Epithelial cell of proximal tubule (primary cell): ENCODE measurements around the gene BCDIN3D. TPM values are rescaled to one million over a fixed set of nuclear protein-coding genes. Genes with fewer than 3 reads are reported as not detected.

Source experiments
- DNase-seq: peaks from one replicate; pipeline ENCODE4 v3.0.0-alpha.2; 2011; ENCODE audit warnings: low read depth
- H3K4me3 ChIP-seq: 2 replicates; pipeline ENCODE4 v1.5.1; 2011; ENCODE audit warnings: low read depth, mild to moderate bottlenecking, low read length
- CTCF ChIP-seq: conservative IDR thresholded peaks from 2 replicates; pipeline ENCODE4 v1.5.1; 2012; ENCODE audit warnings: low read depth, mild to moderate bottlenecking, low read length
- total RNA-seq: library from RNA; depleted of rRNA; stranded (reverse); fragments of >200 nt; gene quantifications from 2 replicates; pipeline ENCODE4 v1.2.3, GENCODE V29; 2015

BCDIN3D gene
- total RNA-seq, 1 donor from 2014 or later, result 7.1 TPM

DNA sequence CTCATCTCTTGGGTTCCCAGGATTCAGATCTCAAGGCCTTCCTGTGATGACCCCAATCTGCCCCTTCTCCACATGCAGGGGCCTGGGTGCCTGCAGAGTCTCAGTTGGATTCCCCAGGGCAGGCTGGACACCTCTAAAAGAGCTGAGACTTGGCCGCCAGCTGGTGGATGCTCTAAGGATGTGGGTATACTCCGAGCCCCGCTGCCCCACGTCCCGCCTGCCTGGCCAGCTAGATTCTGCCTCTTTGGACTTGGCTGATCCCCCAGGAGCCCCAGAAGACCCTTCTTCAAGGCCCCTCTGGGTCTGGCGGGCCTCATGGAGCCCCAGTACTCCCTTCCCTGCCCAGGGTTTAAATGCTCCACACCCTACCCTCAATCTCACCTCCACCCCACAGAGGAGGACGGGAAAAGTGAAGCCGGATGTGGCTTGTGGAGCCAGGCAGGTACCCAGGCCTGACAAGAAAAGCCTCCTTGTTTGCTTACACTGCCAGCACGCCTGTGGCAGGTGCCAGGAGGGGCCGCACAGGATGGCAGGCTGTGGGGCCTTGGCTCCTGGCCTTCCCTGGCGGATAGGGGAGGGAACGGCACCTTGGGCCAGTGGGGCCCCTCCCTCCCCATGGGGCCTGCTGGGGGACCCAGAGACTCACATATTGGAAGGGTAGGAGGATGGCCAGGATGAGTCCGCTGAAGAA, 45.7 kb upstream of the BCDIN3D start:
- no peak for TF ChIP-seq CTCF
- H3K4me3 ChIP-seq, result no peak overlapping the region
- no peak for DNase-seq

DNA sequence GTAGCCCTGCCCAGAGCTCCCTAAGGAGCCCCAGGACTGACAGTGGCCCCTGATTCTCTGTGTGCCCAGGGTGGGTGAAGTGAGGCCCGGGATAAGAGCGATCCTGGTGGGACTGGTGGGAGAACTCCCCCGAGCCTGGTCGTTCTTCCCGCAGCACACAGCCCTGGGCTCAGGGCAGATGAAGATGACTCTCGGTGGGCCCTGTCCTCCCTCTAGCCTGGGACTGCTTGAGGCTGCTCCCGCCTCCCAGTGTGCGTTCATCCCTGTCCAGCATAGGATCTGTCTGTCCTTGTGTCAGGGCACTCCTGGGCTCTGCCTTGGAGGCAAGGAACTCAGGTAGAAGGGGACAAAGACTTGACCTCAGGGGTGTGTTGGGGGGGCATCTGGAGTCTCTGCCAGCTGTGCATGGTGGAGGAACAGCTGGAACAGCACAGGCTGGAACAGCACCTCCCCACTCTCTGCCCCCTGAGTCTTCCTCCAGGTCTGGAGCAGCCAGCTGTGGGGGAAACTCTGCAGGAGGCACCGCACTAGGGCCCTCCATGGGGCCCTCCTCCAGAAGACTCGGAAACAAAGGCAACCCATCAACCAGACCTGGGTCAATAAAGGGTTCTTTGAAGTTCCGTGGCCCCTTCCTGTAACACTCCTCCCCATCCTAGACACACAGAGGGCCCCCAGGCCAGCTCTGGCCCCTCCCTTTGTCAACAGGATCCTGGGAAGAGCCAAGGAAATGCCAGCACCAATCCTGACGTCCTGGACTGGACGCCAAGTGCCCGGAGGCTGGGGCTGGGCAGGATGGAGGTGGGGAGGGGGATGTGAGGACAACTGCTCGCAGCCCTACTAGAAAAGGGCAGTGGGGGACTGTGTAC, 44.9 kb upstream of the BCDIN3D start:
- H3K4me3 ChIP-seq, result no peak overlapping the region
- DNase-seq, result no peak
- no peak for TF ChIP-seq CTCF

GRCh38 chr12:49887091-49887490, 44.2 kb upstream of the BCDIN3D start:
- no peak for DNase-seq
- no peak for TF ChIP-seq CTCF
- H3K4me3 ChIP-seq, result no peak overlapping the region

- H3K4me3 ChIP-seq, result no peak overlapping the region
- TF ChIP-seq CTCF, result no peak
- no peak for DNase-seq
These were observed 43.0 kb upstream of the BCDIN3D start for GRCh38 chr12:49885663-49886461.

- TF ChIP-seq CTCF, result no peak
These were observed 42.2 kb upstream of the BCDIN3D start for GRCh38 chr12:49885118-49885517.

GRCh38 chr12:49882851-49883464, 40.1 kb upstream of the BCDIN3D start:
- no peak for TF ChIP-seq CTCF
- H3K4me3 ChIP-seq, result no peak overlapping the region
- DNase-seq, result no peak

More at GRCh38 chr12:49885118-49885517, 42.2 kb upstream of the BCDIN3D start:
- no peak for DNase-seq
- no peak overlapping the region for H3K4me3 ChIP-seq
